WTC11 (cell line): ENCODE measurements around the gene HAGHL. TPM values are rescaled to one million over a fixed set of nuclear protein-coding genes. Genes with fewer than 3 reads are reported as not detected.

Experiments
- ATAC-seq: fragments of 200-7000 bp; cut with Tn5 transposase; 2 replicates; pipeline ENCODE4 v1.10.0; 2021; ENCODE audit warnings: mild to moderate bottlenecking, moderate library complexity
- CTCF ChIA-PET: fragments of 300-600 bp; sonication (Branson Sonifier 250); formaldehyde crosslinking; loops from one replicate; lab custom pipeline; 2021; ENCODE audit warnings: antibody characterized with exemption; lab: Charles Lee
- POLR2A ChIA-PET: fragments of 350-600 bp; sonication (Branson Sonifier 250); formaldehyde crosslinking; loops from one replicate; lab custom pipeline; 2021; ENCODE audit warnings: antibody characterized with exemption; lab: Charles Lee
- DNase-seq: peaks from one replicate; pipeline ENCODE4 v3.0.0; 2021; ENCODE audit warnings: low spot score
- H3K27ac Mint-ChIP-seq: 2 replicates; pipeline ENCODE4 v1.8.0; 2021; ENCODE audit warnings: mixed read lengths
- H3K27me3 Mint-ChIP-seq: 2 replicates; pipeline ENCODE4 v1.8.0; 2021; ENCODE audit warnings: low read depth, mild to moderate bottlenecking, moderate library complexity, mixed read lengths
- H3K36me3 Mint-ChIP-seq: 2 replicates; pipeline ENCODE4 v1.8.0; 2021; ENCODE audit warnings: mixed read lengths
- H3K4me1 Mint-ChIP-seq: 2 replicates; pipeline ENCODE4 v1.8.0; 2022; ENCODE audit warnings: mixed read lengths
- H3K4me3 Mint-ChIP-seq: 2 replicates; pipeline ENCODE4 v1.8.0; 2021; ENCODE audit warnings: mild to moderate bottlenecking, moderate library complexity, mixed read lengths
- H3K9me3 Mint-ChIP-seq: 2 replicates; pipeline ENCODE4 v1.8.0; 2021; ENCODE audit warnings: mixed read lengths
- EMX1 ChIP-seq: fragments of 250-450 bp; sonication (Bioruptor Pico); IDR thresholded peaks from 2 replicates; pipeline ENCODE4 v1.8.0; 2021; ENCODE audit warnings: mild to moderate bottlenecking
- GTF2I ChIP-seq: fragments of 250-450 bp; sonication (Bioruptor Pico); conservative IDR thresholded peaks from 2 replicates; pipeline ENCODE4 v1.4.0; 2021; ENCODE audit warnings: mild to moderate bottlenecking
- MYBL2 ChIP-seq: sonication (generic); formaldehyde crosslinking; IDR thresholded peaks from 2 replicates; pipeline ENCODE4 v1.8.1; 2023; ENCODE audit warnings: mild to moderate bottlenecking, moderate library complexity, missing genetic modification reagents
- NFATC4 ChIP-seq: fragments of 250-450 bp; sonication (Bioruptor Pico); IDR thresholded peaks from 2 replicates; pipeline ENCODE4 v1.9.0; 2021; ENCODE audit warnings: mild to moderate bottlenecking
- NR1H2 ChIP-seq: sonication (generic); formaldehyde crosslinking; IDR thresholded peaks from 2 replicates; pipeline ENCODE4 v1.9.0; 2021; ENCODE audit warnings: mild to moderate bottlenecking, moderate library complexity, missing genetic modification reagents
- NR2C2 ChIP-seq: sonication (generic); formaldehyde crosslinking; IDR thresholded peaks from 2 replicates; pipeline ENCODE4 v1.8.0; 2022; ENCODE audit warnings: mild to moderate bottlenecking, missing genetic modification reagents
- RELA ChIP-seq: sonication (generic); formaldehyde crosslinking; IDR thresholded peaks from 2 replicates; pipeline ENCODE4 v1.8.1; 2022; ENCODE audit warnings: missing genetic modification reagents, mild to moderate bottlenecking, borderline replicate concordance
- RORB ChIP-seq: fragments of 250-450 bp; sonication (Bioruptor Pico); IDR thresholded peaks from 2 replicates; pipeline ENCODE4 v1.9.0; 2021; ENCODE audit warnings: mild to moderate bottlenecking
- TEAD4 ChIP-seq: sonication (generic); formaldehyde crosslinking; IDR thresholded peaks from 2 replicates; pipeline ENCODE4 v1.8.0; 2022; ENCODE audit warnings: mild to moderate bottlenecking, missing genetic modification reagents
- ZNF219 ChIP-seq: sonication (generic); formaldehyde crosslinking; IDR thresholded peaks from 2 replicates; pipeline ENCODE4 v1.8.0; 2023; ENCODE audit warnings: missing genetic modification reagents, mild to moderate bottlenecking, borderline replicate concordance
- ZNF263 ChIP-seq: sonication (generic); formaldehyde crosslinking; IDR thresholded peaks from 2 replicates; pipeline ENCODE4 v1.8.1; 2022; ENCODE audit warnings: low read depth, mild to moderate bottlenecking, moderate library complexity, missing genetic modification reagents
- ZNF423 ChIP-seq: fragments of 250-450 bp; sonication (Bioruptor Pico); IDR thresholded peaks from 2 replicates; pipeline ENCODE4 v2.1.2; 2022; ENCODE audit warnings: mild to moderate bottlenecking, moderate library complexity
- total RNA-seq: library from RNA; stranded (reverse); gene quantifications from 3 replicates; pipeline ENCODE4 v1.2.3, GENCODE V29; 2021
- TF ChIP-seq, protein P1 (sequence below): fragments of 250-450 bp; sonication (Bioruptor Pico); IDR thresholded peaks from 2 replicates; pipeline ENCODE4 v1.9.0; 2021; ENCODE audit warnings: mild to moderate bottlenecking
- TF ChIP-seq, protein P2 (sequence below): sonication (generic); formaldehyde crosslinking; IDR thresholded peaks from 2 replicates; pipeline ENCODE4 v1.8.1; 2023; ENCODE audit warnings: mild to moderate bottlenecking, missing genetic modification reagents, moderate library complexity
- TF ChIP-seq, protein P3 (sequence below): sonication (generic); formaldehyde crosslinking; conservative IDR thresholded peaks from 2 replicates; pipeline ENCODE4 v1.8.1; 2022; ENCODE audit warnings: mild to moderate bottlenecking, missing genetic modification reagents
- TF ChIP-seq, protein P4 (sequence below): sonication (generic); formaldehyde crosslinking; IDR thresholded peaks from 2 replicates; pipeline ENCODE4 v1.8.1; 2022; ENCODE audit warnings: mild to moderate bottlenecking, missing genetic modification reagents, moderate library complexity, borderline replicate concordance
- TF ChIP-seq, protein P5 (sequence below): sonication (generic); formaldehyde crosslinking; IDR thresholded peaks from 2 replicates; pipeline ENCODE4 v1.8.0; 2023; ENCODE audit warnings: mild to moderate bottlenecking, missing genetic modification reagents
- TF ChIP-seq, protein P6 (sequence below): fragments of 250-450 bp; sonication (Bioruptor Pico); IDR thresholded peaks from 2 replicates; pipeline ENCODE4 v1.9.0; 2021; ENCODE audit warnings: moderate library complexity, mild to moderate bottlenecking, inconsistent platforms, borderline replicate concordance
- TF ChIP-seq, protein P7 (sequence below): fragments of 250-450 bp; sonication (Bioruptor Pico); conservative IDR thresholded peaks from 2 replicates; pipeline ENCODE4 v1.9.0; 2021; ENCODE audit warnings: mild to moderate bottlenecking

HAGHL gene
- total RNA-seq, 1 experiment from 2014 or later, result 41.7 TPM

DNA sequence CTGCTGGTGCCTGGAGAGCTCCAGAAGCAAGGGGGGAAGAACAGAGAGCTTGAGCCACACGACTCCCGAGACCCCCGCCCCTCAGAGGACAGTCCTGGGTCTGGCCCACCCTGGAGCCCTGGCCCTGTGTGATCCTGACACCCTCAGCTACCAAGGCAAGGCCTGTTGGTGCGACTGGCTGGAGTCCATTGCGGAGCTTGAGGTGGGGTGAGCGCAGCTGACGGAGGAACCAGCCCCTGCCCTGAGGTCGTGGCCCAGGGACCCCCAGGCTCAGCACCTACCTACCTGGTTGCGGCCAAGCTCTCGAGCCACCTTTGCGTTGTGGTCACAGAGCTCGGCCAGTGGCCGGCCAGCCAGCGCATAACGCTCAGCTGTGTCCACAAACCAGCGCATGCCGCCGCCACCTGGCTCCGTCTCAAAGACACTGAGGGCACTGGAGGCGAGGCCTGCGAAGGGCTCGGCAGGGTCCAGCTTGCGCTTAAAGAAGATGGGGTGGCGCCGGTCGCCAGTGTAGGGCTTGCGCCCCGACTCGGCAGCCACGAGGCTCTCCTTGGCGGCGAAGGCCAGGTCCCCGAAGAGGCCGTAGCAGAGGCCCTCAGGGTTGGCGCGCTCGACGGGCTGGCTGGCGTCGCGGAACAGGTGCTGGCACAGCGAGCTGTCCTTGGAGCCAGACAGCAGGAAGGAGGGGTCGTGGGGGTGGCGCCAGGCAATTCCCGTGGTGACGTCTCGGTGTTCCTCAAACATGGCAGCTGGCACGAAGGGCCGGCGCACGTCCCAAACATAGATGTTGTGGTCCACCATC, 40.2 kb upstream of the HAGHL start (continued):
- TF ChIP-seq, protein P1, sequence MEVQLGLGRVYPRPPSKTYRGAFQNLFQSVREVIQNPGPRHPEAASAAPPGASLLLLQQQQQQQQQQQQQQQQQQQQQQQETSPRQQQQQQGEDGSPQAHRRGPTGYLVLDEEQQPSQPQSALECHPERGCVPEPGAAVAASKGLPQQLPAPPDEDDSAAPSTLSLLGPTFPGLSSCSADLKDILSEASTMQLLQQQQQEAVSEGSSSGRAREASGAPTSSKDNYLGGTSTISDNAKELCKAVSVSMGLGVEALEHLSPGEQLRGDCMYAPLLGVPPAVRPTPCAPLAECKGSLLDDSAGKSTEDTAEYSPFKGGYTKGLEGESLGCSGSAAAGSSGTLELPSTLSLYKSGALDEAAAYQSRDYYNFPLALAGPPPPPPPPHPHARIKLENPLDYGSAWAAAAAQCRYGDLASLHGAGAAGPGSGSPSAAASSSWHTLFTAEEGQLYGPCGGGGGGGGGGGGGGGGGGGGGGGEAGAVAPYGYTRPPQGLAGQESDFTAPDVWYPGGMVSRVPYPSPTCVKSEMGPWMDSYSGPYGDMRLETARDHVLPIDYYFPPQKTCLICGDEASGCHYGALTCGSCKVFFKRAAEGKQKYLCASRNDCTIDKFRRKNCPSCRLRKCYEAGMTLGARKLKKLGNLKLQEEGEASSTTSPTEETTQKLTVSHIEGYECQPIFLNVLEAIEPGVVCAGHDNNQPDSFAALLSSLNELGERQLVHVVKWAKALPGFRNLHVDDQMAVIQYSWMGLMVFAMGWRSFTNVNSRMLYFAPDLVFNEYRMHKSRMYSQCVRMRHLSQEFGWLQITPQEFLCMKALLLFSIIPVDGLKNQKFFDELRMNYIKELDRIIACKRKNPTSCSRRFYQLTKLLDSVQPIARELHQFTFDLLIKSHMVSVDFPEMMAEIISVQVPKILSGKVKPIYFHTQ (CRISPR knock-in tag), result no peak

DNA sequence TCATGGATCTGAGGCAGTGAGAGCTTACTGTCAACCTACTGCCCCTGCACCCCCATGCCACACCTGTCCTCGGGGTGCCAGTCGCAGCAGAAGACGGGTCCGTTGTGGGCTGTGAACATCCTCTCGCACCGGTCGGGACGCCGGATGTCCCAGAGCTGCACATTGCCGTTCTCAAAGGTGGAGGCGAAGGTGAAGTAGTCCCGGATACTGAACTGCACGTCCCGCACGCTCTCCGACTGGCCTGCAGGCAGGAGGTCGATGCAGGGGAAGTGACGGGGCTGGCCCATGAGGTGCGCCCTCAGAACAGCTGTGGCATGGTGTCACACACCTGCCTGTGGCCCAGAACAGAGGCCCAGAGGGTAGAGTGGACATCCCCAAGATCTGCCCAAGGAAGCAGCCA, 39.4 kb upstream of the HAGHL start:
- Mint-ChIP-seq H3K4me1 (peaks cover 9% of the 10 kb centered on the region), H3K4me3 (no peak overlapping the region), H3K9me3 (no peaks in the 10 kb centered on the region)
- TF ChIP-seq NR2C2 (CRISPR knock-in tag), result no peak
- TF ChIP-seq RORB (CRISPR knock-in tag), result no peak
- TF ChIP-seq, protein P2, sequence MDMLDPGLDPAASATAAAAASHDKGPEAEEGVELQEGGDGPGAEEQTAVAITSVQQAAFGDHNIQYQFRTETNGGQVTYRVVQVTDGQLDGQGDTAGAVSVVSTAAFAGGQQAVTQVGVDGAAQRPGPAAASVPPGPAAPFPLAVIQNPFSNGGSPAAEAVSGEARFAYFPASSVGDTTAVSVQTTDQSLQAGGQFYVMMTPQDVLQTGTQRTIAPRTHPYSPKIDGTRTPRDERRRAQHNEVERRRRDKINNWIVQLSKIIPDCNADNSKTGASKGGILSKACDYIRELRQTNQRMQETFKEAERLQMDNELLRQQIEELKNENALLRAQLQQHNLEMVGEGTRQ (CRISPR knock-in tag), result no peak
- TF ChIP-seq ZNF423, result no peak
- TF ChIP-seq NFATC4 (CRISPR knock-in tag), result no peak
- TF ChIP-seq ZNF263 (CRISPR knock-in tag), result no peak
- TF ChIP-seq RELA (CRISPR knock-in tag), result no peak
- TF ChIP-seq, protein P3, sequence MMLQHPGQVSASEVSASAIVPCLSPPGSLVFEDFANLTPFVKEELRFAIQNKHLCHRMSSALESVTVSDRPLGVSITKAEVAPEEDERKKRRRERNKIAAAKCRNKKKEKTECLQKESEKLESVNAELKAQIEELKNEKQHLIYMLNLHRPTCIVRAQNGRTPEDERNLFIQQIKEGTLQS, result no peak
- TF ChIP-seq GTF2I, result no peak
- TF ChIP-seq TEAD4 (CRISPR knock-in tag), result no peak
- TF ChIP-seq, protein P4, sequence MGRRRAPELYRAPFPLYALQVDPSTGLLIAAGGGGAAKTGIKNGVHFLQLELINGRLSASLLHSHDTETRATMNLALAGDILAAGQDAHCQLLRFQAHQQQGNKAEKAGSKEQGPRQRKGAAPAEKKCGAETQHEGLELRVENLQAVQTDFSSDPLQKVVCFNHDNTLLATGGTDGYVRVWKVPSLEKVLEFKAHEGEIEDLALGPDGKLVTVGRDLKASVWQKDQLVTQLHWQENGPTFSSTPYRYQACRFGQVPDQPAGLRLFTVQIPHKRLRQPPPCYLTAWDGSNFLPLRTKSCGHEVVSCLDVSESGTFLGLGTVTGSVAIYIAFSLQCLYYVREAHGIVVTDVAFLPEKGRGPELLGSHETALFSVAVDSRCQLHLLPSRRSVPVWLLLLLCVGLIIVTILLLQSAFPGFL (CRISPR knock-in tag), result no peak
- TF ChIP-seq EMX1 (CRISPR knock-in tag), result no peak
- no peak for TF ChIP-seq NR1H2
- TF ChIP-seq ZNF219 (CRISPR knock-in tag), result no peak
- TF ChIP-seq, protein P5, sequence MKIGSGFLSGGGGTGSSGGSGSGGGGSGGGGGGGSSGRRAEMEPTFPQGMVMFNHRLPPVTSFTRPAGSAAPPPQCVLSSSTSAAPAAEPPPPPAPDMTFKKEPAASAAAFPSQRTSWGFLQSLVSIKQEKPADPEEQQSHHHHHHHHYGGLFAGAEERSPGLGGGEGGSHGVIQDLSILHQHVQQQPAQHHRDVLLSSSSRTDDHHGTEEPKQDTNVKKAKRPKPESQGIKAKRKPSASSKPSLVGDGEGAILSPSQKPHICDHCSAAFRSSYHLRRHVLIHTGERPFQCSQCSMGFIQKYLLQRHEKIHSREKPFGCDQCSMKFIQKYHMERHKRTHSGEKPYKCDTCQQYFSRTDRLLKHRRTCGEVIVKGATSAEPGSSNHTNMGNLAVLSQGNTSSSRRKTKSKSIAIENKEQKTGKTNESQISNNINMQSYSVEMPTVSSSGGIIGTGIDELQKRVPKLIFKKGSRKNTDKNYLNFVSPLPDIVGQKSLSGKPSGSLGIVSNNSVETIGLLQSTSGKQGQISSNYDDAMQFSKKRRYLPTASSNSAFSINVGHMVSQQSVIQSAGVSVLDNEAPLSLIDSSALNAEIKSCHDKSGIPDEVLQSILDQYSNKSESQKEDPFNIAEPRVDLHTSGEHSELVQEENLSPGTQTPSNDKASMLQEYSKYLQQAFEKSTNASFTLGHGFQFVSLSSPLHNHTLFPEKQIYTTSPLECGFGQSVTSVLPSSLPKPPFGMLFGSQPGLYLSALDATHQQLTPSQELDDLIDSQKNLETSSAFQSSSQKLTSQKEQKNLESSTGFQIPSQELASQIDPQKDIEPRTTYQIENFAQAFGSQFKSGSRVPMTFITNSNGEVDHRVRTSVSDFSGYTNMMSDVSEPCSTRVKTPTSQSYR, result no peak
- TF ChIP-seq, protein P6, sequence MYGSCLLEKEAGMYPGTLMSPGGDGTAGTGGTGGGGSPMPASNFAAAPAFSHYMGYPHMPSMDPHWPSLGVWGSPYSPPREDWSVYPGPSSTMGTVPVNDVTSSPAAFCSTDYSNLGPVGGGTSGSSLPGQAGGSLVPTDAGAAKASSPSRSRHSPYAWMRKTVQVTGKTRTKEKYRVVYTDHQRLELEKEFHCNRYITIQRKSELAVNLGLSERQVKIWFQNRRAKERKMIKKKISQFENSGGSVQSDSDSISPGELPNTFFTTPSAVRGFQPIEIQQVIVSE, result no peak
- TF ChIP-seq, protein P7, sequence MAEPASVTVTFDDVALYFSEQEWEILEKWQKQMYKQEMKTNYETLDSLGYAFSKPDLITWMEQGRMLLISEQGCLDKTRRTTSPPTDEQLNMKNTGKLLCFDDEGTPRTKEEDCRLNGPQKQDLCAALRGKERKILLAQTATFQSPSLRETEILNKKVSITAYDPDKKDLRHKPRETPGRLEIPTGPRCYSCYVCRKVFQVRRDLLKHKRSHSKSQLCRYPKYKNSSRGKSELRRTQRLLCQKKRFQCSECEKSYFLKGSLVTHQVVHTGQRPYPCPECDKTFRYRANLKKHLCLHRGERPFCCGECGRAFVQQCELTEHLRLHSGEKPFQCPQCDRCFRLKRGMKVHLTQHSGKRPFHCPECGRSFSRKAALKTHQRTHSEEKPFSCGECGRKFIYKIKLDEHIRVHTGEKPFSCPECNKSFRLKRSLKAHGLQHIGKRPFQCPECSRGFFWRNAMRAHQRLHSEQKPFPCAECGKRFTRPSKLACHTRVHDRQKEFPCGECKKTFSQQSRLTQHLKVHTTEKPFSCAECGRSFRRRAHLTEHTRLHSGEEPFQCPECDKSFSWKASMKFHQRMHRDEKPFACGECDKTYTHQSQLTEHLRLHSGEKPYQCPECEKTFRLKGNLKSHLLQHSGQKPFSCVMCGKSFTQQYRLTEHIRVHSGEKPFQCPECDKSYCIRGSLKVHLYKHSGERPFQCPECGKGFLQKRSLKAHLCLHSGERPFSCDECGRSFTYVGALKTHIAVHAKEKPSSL (CRISPR knock-in tag), result no peak
- no peak for TF ChIP-seq MYBL2 (CRISPR knock-in tag)
- TF ChIP-seq, all 79 proteins: peak for 0
- DNase-seq (no peak), ATAC-seq (no peak)
- POLR2A ChIA-PET, result no interaction called here
- peaks cover 17% of the 10 kb centered on the region for H3K27me3 Mint-ChIP-seq
- H3K36me3 Mint-ChIP-seq, result peaks cover 9% of the 10 kb centered on the region
- CTCF ChIA-PET, result no interaction called here
- no peak overlapping the region for H3K27ac Mint-ChIP-seq
